Hepatocyte (in vitro differentiated cells): ENCODE results near the gene FIGNL2.

Source experiments
- EZH2 ChIP-seq: fragments of 200-600 bp; sonication (generic); IDR thresholded peaks from 2 replicates; pipeline ENCODE4 v1.6.1; 2016; ENCODE audit warnings: antibody characterized with exemption, mild to moderate bottlenecking, borderline replicate concordance
- TF ChIP-seq, protein P1 (sequence below): fragments of 200-600 bp; sonication (generic); IDR thresholded peaks from 2 replicates; pipeline ENCODE4 v1.5.1; 2016; ENCODE audit warnings: antibody characterized with exemption, mild to moderate bottlenecking; ENCODE audit not compliant: poor library complexity

DNA sequence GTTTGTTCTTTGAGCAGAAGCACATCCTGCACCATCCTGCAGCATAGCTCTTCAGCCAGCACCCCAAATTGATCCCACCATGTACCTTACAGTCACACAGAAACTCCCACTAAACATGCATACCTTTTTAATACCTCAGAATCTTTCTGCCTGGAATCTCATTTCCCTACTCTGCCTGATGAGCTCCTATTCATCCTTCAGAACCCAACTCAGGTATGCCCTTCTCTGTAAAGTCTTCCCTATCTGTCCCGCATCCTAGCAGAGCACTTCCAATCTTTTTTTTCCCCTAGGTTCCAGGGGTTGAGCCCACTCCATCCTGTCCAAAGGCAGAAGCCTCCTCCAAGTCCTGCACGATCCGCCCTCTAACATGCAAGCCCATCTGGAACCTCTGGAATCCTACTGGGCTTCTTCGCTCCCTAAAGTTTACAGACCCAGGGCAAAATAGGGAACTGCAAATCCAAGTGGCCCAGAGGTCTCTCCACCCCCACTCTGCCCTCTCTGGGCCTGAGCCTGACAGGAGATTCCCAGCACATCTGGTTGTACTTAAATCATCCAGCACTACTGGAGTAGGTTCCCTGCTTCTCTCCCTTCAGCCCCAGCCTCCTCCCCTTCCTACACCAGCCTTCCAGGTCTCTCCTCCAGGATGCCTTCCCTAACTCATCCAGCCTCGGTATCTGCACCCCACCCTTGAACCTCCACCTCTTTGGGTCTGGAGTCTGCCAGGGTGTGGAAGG lies 4.1 kb upstream of the FIGNL2 start:
- TF ChIP-seq EZH2 = no peak
- TF ChIP-seq, protein P1, sequence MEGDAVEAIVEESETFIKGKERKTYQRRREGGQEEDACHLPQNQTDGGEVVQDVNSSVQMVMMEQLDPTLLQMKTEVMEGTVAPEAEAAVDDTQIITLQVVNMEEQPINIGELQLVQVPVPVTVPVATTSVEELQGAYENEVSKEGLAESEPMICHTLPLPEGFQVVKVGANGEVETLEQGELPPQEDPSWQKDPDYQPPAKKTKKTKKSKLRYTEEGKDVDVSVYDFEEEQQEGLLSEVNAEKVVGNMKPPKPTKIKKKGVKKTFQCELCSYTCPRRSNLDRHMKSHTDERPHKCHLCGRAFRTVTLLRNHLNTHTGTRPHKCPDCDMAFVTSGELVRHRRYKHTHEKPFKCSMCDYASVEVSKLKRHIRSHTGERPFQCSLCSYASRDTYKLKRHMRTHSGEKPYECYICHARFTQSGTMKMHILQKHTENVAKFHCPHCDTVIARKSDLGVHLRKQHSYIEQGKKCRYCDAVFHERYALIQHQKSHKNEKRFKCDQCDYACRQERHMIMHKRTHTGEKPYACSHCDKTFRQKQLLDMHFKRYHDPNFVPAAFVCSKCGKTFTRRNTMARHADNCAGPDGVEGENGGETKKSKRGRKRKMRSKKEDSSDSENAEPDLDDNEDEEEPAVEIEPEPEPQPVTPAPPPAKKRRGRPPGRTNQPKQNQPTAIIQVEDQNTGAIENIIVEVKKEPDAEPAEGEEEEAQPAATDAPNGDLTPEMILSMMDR = no peak
